ENCODE measurements around the gene DNAI2.

- TF ChIP-seq POLR2A (IDR thresholded peaks at IDR 0.05) (no peak), CTCF (IDR thresholded peaks at IDR 0.05) (no peak)
Measured at GRCh38 chr17:74233937-74234336, 40.1 kb upstream of the DNAI2 start.

Data from thyroid gland (tissue), 4 donors.